H9 (cell line): ENCODE data around the gene TNPO3. TPM values are rescaled to one million over a fixed set of nuclear protein-coding genes. Genes with fewer than 3 reads are reported as not detected.

Experiments used
- DNase-seq: peaks from one replicate; pipeline ENCODE4 v3.0.0-alpha.2; 2017
- H2AFZ ChIP-seq: one replicate; pipeline ENCODE4 v1.6.1; 2013; ENCODE audit warnings: mild to moderate bottlenecking, low read length, control low read depth, moderate library complexity
- H2AK5ac ChIP-seq: 2 replicates; pipeline ENCODE4 v1.6.1; 2013; ENCODE audit warnings: low read length, control low read depth, mixed read lengths; ENCODE audit not compliant: insufficient read length
- H2BK120ac ChIP-seq: one replicate; pipeline ENCODE4 v1.6.1; 2013; ENCODE audit warnings: low read depth, mild to moderate bottlenecking, low read length, control low read depth, inconsistent platforms; ENCODE audit not compliant: poor library complexity, severe bottlenecking
- H2BK12ac ChIP-seq: 2 replicates; pipeline ENCODE4 v1.6.1; 2013; ENCODE audit warnings: low read length, control low read depth, mixed read lengths, low read depth; ENCODE audit not compliant: insufficient read length
- H2BK15ac ChIP-seq: 2 replicates; pipeline ENCODE4 v1.6.1; 2013; ENCODE audit warnings: low read depth, low read length, control low read depth
- H2BK20ac ChIP-seq: one replicate; pipeline ENCODE4 v1.6.1; 2013; ENCODE audit warnings: low read depth, mild to moderate bottlenecking, low read length, control low read depth, inconsistent platforms; ENCODE audit not compliant: poor library complexity, severe bottlenecking
- H2BK5ac ChIP-seq: 2 replicates; pipeline ENCODE4 v1.6.1; 2013; ENCODE audit warnings: low read length, control low read depth, mixed read lengths; ENCODE audit not compliant: insufficient read length
- H3K14ac ChIP-seq: 2 replicates; pipeline ENCODE4 v1.6.1; 2013; ENCODE audit warnings: low read length, control low read depth; ENCODE audit not compliant: insufficient read depth
- H3K18ac ChIP-seq: 2 replicates; pipeline ENCODE4 v1.6.1; 2013; ENCODE audit warnings: low read depth, mild to moderate bottlenecking, mixed read lengths, low read length, control low read depth; ENCODE audit not compliant: insufficient read length
- H3K23ac ChIP-seq: 2 replicates; pipeline ENCODE4 v1.6.1; 2013; ENCODE audit warnings: low read length, control low read depth, mixed read lengths, low read depth; ENCODE audit not compliant: insufficient read length
- H3K23me2 ChIP-seq: 2 replicates; pipeline ENCODE4 v1.6.1; 2013; ENCODE audit warnings: low read depth, mild to moderate bottlenecking, mixed read lengths, low read length, control low read depth; ENCODE audit not compliant: insufficient read length, poor library complexity, severe bottlenecking
- H3K27ac ChIP-seq: 2 replicates; pipeline ENCODE4 v1.5.1; 2013; ENCODE audit warnings: low read length, control low read depth, mixed read lengths, low read depth; ENCODE audit not compliant: insufficient read length
- H3K27me3 ChIP-seq: 2 replicates; pipeline ENCODE4 v1.6.1; 2013; ENCODE audit warnings: low read length, control low read depth, inconsistent platforms; ENCODE audit not compliant: insufficient read depth
- H3K4ac ChIP-seq: 2 replicates; pipeline ENCODE4 v1.6.1; 2013; ENCODE audit warnings: low read depth, mild to moderate bottlenecking, control low read depth, inconsistent platforms, low read length, moderate library complexity
- H3K4me1 ChIP-seq: 2 replicates; pipeline ENCODE4 v1.6.1; 2013; ENCODE audit warnings: low read length, control low read depth, inconsistent platforms; ENCODE audit not compliant: insufficient read depth
- H3K4me2 ChIP-seq: 2 replicates; pipeline ENCODE4 v1.6.1; 2013; ENCODE audit warnings: low read length, control low read depth, mixed read lengths; ENCODE audit not compliant: insufficient read length, insufficient read depth
- H3K56ac ChIP-seq: 2 replicates; pipeline ENCODE4 v1.6.1; 2013; ENCODE audit warnings: low read depth, mild to moderate bottlenecking, mixed read lengths, low read length, control low read depth; ENCODE audit not compliant: insufficient read length
- H3K79me1 ChIP-seq: 2 replicates; pipeline ENCODE4 v1.6.1; 2013; ENCODE audit warnings: low read depth, mild to moderate bottlenecking, moderate library complexity, low read length, control low read depth, inconsistent platforms; ENCODE audit not compliant: insufficient read depth, poor library complexity, severe bottlenecking
- H3K79me2 ChIP-seq: 2 replicates; pipeline ENCODE4 v1.6.1; 2013; ENCODE audit warnings: low read length, control low read depth, inconsistent platforms; ENCODE audit not compliant: insufficient read depth
- H3K9ac ChIP-seq: 2 replicates; pipeline ENCODE4 v1.6.1; 2013; ENCODE audit warnings: low read length, control low read depth, mixed read lengths; ENCODE audit not compliant: insufficient read length; ENCODE audit errors: extremely low read depth
- H3K9me3 ChIP-seq: one replicate; pipeline ENCODE4 v1.6.1; 2013; ENCODE audit warnings: low read depth, low read length, inconsistent platforms; ENCODE audit not compliant: control insufficient read depth
- H3T11ph ChIP-seq: one replicate; pipeline ENCODE4 v1.6.1; 2013; ENCODE audit warnings: mild to moderate bottlenecking, low read length, control low read depth, inconsistent platforms
- H4K20me1 ChIP-seq: one replicate; pipeline ENCODE4 v1.6.1; 2013; ENCODE audit not compliant: control insufficient read depth, insufficient read length, insufficient read depth
- H4K5ac ChIP-seq: 2 replicates; pipeline ENCODE4 v1.6.1; 2013; ENCODE audit warnings: low read depth, mild to moderate bottlenecking, mixed read lengths, low read length, control low read depth; ENCODE audit not compliant: insufficient read length
- H4K8ac ChIP-seq: replicated peaks from 2 replicates; pipeline ENCODE4 v1.6.1; 2013; ENCODE audit warnings: low read length, control low read depth, mixed read lengths, low read depth; ENCODE audit not compliant: insufficient read length
- H4K91ac ChIP-seq: 2 replicates; pipeline ENCODE4 v1.6.1; 2013; ENCODE audit warnings: low read depth, mild to moderate bottlenecking, moderate library complexity, mixed read lengths, low read length, control low read depth; ENCODE audit not compliant: insufficient read length
- H3K27ac Mint-ChIP-seq, 3 experiments: 2 replicates in 2 of 3; 3 replicates in 1 of 3; pipeline ENCODE4 v1.8.0; 2020 to 2021; ENCODE audit warnings: mixed read lengths in 3 of 3, mild to moderate bottlenecking in 1 of 3, moderate library complexity in 1 of 3
- H3K27me3 Mint-ChIP-seq: 2 replicates; pipeline ENCODE4 v1.8.0; 2021; ENCODE audit warnings: low read depth, mild to moderate bottlenecking, moderate library complexity, mixed read lengths
- H3K36me3 Mint-ChIP-seq, 3 experiments: 2 replicates in 2 of 3; 3 replicates in 1 of 3; pipeline ENCODE4 v1.8.0; 2020 to 2021; ENCODE audit warnings: low read depth in 3 of 3, mixed read lengths in 3 of 3; ENCODE audit not compliant: insufficient read depth in 1 of 3
- H3K4me1 Mint-ChIP-seq, 2 experiments: 2 replicates each; pipeline ENCODE4 v1.8.0; 2020; ENCODE audit warnings: mixed read lengths in 2 of 2
- H3K4me3 Mint-ChIP-seq, 2 experiments: 2 replicates in 1 of 2; 3 replicates in 1 of 2; pipeline ENCODE4 v1.8.0; 2020 to 2021; ENCODE audit warnings: mild to moderate bottlenecking in 2 of 2, mixed read lengths in 2 of 2, moderate library complexity in 1 of 2
- H3K9me3 Mint-ChIP-seq, 2 experiments: 2 replicates in 1 of 2; 3 replicates in 1 of 2; pipeline ENCODE4 v1.8.0; 2020; ENCODE audit warnings: mild to moderate bottlenecking in 2 of 2, mixed read lengths in 2 of 2, moderate library complexity in 1 of 2
- WGBS: extraction: QIAGEN DNeasy Blood & Tissue Kit; methylation state at CpG from one replicate; pipeline ENCODE4 v1.1.7; 2013; ENCODE audit warnings: missing lambda C conversion rate, low lambda C conversion rate, mixed read lengths; ENCODE audit not compliant: insufficient read length; ENCODE audit errors: extremely low coverage; 5-methylcytosine and 5-hydroxymethylcytosine counted together
- total RNA-seq: library from RNA; stranded (reverse); gene quantifications from 2 replicates; pipeline ENCODE4 v1.2.1, GENCODE V29; 2021
- TF ChIP-seq, protein P1 (sequence below): fragments of 200-600 bp; sonication (generic); conservative IDR thresholded peaks from 3 replicates; pipeline ENCODE4 v1.8.0; 2021; ENCODE audit warnings: antibody characterized with exemption, mild to moderate bottlenecking

Gene TNPO3
- total RNA-seq, 1 experiment from 2014 or later, result 90.1 TPM

DNA sequence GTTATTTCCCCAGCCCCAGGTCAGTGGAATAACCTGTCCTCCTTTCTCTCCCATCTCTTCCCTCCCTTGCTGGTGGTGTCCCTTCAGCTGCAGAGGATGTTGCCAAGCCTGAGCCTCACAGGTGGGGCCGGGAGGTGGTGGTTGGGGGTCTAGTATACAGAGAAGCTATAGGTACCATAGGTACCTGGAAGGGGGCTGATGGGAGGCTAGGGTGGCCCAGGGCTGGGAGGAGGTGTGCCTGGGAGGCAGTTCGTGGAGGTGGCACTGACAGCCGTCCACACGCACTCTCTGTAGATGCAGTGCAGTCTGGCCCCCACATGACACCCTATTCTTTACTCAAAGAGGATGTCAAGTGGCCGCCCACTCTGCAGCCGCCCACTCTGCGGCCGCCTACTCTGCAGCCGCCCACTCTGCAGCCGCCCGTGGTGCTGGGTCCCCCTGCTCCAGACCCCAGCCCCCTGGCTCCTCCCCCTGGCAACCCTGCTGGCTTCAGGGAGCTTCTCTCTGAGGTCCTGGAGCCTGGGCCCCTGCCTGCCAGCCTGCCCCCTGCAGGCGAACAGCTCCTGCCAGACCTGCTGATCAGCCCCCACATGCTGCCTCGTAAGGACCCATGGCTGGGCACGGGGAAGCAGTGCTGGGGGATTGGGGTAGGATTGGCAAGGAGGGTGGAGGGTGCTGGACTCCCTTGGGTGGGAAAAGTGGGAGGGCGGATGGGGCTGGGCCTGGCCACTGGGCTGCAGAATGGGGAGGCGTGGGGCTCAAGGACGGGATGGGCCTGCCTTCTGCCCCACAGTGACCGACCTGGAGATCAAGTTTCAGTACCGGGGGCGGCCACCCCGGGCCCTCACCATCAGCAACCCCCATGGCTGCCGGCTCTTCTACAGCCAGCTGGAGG is 107.7 kb downstream of the TNPO3 start:
- H3K14ac ChIP-seq, result no peak overlapping the region
- no peak overlapping the region for H3K9ac ChIP-seq
- no peak overlapping the region for H2BK20ac ChIP-seq
- H3K23me2 ChIP-seq, result no peaks in the 10 kb centered on the region
- no peak overlapping the region for H2BK120ac ChIP-seq
- no peaks in the 10 kb centered on the region for H3K9me3 ChIP-seq
- Mint-ChIP-seq H3K4me1 (peaks cover 3 to 5% of the 10 kb centered on the region in 2 experiments; a peak in 2 of 4 replicates), H3K27me3 (peaks cover 4% of the 10 kb centered on the region), H3K27ac (no peak overlapping the region), H3K36me3 (peaks cover 0 to 9% (median 5%) of the 10 kb centered on the region in 3 experiments; a peak in 3 of 7 replicates), H3K9me3 (no peaks in the 10 kb centered on the region), H3K4me3 (no peak overlapping the region)
- H4K5ac ChIP-seq, result no peak overlapping the region
- H3K4me2 ChIP-seq, result no peak overlapping the region
- H3K56ac ChIP-seq, result no peak overlapping the region
- H2BK15ac ChIP-seq, result no peak overlapping the region
- no peak overlapping the region for H3K23ac ChIP-seq
- no peak overlapping the region for H3K4ac ChIP-seq
- H3K79me1 ChIP-seq, result no peaks in the 10 kb centered on the region
- H2AFZ ChIP-seq, result no peak overlapping the region
- H3K79me2 ChIP-seq, result no peaks in the 10 kb centered on the region
- no peak overlapping the region for H2BK12ac ChIP-seq
- H2BK5ac ChIP-seq, result no peak overlapping the region
- WGBS, result no CpG with 5 or more reads among the region's 22 CpGs
- no peak overlapping the region for H3T11ph ChIP-seq
- no peak overlapping the region for H3K27ac ChIP-seq
- no peak overlapping the region for H4K91ac ChIP-seq
- DNase-seq, result peak; percentile 76
- H4K8ac ChIP-seq, result no peak overlapping the region
- H3K4me1 ChIP-seq, result no peaks in the 10 kb centered on the region
- H2AK5ac ChIP-seq, result no peak overlapping the region
- no peak overlapping the region for H3K18ac ChIP-seq
- TF ChIP-seq, protein P1, sequence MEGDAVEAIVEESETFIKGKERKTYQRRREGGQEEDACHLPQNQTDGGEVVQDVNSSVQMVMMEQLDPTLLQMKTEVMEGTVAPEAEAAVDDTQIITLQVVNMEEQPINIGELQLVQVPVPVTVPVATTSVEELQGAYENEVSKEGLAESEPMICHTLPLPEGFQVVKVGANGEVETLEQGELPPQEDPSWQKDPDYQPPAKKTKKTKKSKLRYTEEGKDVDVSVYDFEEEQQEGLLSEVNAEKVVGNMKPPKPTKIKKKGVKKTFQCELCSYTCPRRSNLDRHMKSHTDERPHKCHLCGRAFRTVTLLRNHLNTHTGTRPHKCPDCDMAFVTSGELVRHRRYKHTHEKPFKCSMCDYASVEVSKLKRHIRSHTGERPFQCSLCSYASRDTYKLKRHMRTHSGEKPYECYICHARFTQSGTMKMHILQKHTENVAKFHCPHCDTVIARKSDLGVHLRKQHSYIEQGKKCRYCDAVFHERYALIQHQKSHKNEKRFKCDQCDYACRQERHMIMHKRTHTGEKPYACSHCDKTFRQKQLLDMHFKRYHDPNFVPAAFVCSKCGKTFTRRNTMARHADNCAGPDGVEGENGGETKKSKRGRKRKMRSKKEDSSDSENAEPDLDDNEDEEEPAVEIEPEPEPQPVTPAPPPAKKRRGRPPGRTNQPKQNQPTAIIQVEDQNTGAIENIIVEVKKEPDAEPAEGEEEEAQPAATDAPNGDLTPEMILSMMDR, result peak; percentile 68
- no peaks in the 10 kb centered on the region for H4K20me1 ChIP-seq
- no peaks in the 10 kb centered on the region for H3K27me3 ChIP-seq
